Lung (tissue), 12 donors: ENCODE measurements around the gene DEGS1. TPM values are rescaled to one million over a fixed set of nuclear protein-coding genes. Genes with fewer than 3 reads are reported as not detected.
A peak's percentile ranks its signal among the peaks of the same experiment; 100 is the strongest.
"Not testable (repeated sequence)": the region's sequence is repeated elsewhere in the genome, so short reads cannot be mapped to it uniquely, and the experiment has no call there.

Experiments
- ATAC-seq: fragments of 200-7000 bp; cut with Tn5 transposase; one replicate; pipeline ENCODE4 v1.9.1; 2020; ENCODE audit warnings: moderate number of reproducible peaks; ENCODE audit not compliant: insufficient read depth, low FRiP score
- DNase-seq, 3 donors: peaks; one replicate each; pipeline ENCODE4 v3.0.0-alpha.2; 2013 to 2017
- H3K27ac ChIP-seq, 2 donors: one replicate each; pipeline ENCODE4 v1.5.1; 2013; ENCODE audit warnings: mild to moderate bottlenecking in 2 of 2, moderate library complexity in 2 of 2, control low read depth in 1 of 2, inconsistent platforms in 1 of 2, low read depth in 1 of 2, low read length in 1 of 2
- H3K27me3 ChIP-seq, 3 donors: one replicate each; pipeline ENCODE4 v1.5.1; 2013; ENCODE audit warnings: low read length in 2 of 3; ENCODE audit not compliant: control insufficient read depth in 3 of 3, insufficient read depth in 3 of 3
- H3K36me3 ChIP-seq, 4 donors: one replicate each; pipeline ENCODE4 v1.5.1; 2013; ENCODE audit warnings: low read length in 4 of 4, mild to moderate bottlenecking in 1 of 4, moderate library complexity in 1 of 4; ENCODE audit not compliant: control insufficient read depth in 4 of 4, insufficient read depth in 4 of 4
- H3K4me1 ChIP-seq, 5 donors: one replicate each; pipeline ENCODE4 v1.5.1; 2013; ENCODE audit warnings: low read length in 5 of 5, mild to moderate bottlenecking in 2 of 5, moderate library complexity in 1 of 5; ENCODE audit not compliant: control insufficient read depth in 5 of 5, insufficient read depth in 5 of 5
- H3K4me3 ChIP-seq: one replicate; pipeline ENCODE4 v1.5.1; 2013; ENCODE audit warnings: mild to moderate bottlenecking, control low read depth, moderate library complexity
- H3K9ac ChIP-seq, 2 donors: one replicate each; pipeline ENCODE4 v1.5.1; 2013; ENCODE audit warnings: low read length in 2 of 2, control low read depth in 1 of 2; ENCODE audit not compliant: insufficient read depth in 1 of 2
- H3K9me3 ChIP-seq, 4 donors: one replicate each; pipeline ENCODE4 v1.5.1; 2013; ENCODE audit warnings: low read length in 3 of 4, mild to moderate bottlenecking in 1 of 4, moderate library complexity in 1 of 4; ENCODE audit not compliant: control insufficient read depth in 4 of 4, insufficient read depth in 3 of 4
- CTCF ChIP-seq: IDR thresholded peaks from 2 replicates; pipeline ENCODE4 v1.5.1; 2012; ENCODE audit warnings: mild to moderate bottlenecking; ENCODE audit errors: control extremely low read depth, extremely low read depth
- WGBS, 2 donors: extraction: QIAGEN DNeasy Blood & Tissue Kit; methylation state at CpG; one replicate each; pipeline ENCODE4 v1.1.7; 2013; 5-methylcytosine and 5-hydroxymethylcytosine counted together
- polyA plus RNA-seq, 2 donors: library from polyadenylated mRNA; stranded (reverse); fragments of 200-250 nt; gene quantifications; one replicate each; pipeline ENCODE4 v1.2.1, GENCODE V29; 2013
- total RNA-seq, 2 donors: library from RNA; depleted of rRNA in 1 of 2; stranded (reverse); fragments of >200 nt in 1 of 2; gene quantifications; one replicate each; pipeline ENCODE4 v1.2.1, GENCODE V29; 2014 to 2021
- donor health status: control.
- donor health status: control.
- donor health status: Bipolar disorder and iron deficiency.
- donor health status: healthy.
- donor health status: DM: yes; HTN: yes; CAD: no.

The DEGS1 gene
- total and polyA plus RNA-seq, 4 donors, result 41.2 to 69.7 (median 67.2) TPM

GRCh38 chr1:224205438-224205840, 22.4 kb downstream of the DEGS1 start:
- no peaks in the 10 kb centered on the region for H3K27me3 ChIP-seq
- no peak overlapping the region for H3K9ac ChIP-seq
- no peak for TF ChIP-seq CTCF
- H3K4me3 ChIP-seq, result no peak overlapping the region
- ATAC-seq (peak; percentile 38), DNase-seq (peak; percentile 58 to 74 (median 61))
- peaks cover 0 to 24% (median 6%) of the 10 kb centered on the region in 5 donors for H3K4me1 ChIP-seq
- 24 to 26% methylated on average over 4 of the region's 4 CpGs for WGBS, 2 donors
- peaks cover 0 to 2% (median 0%) of the 10 kb centered on the region in 4 donors for H3K9me3 ChIP-seq
- H3K36me3 ChIP-seq, result no peaks in the 10 kb centered on the region
- H3K27ac ChIP-seq, result peak overlapping the region in 1 of 2 donors; percentile 8

- not testable (repeated sequence) for H3K4me3 ChIP-seq, H3K9me3 ChIP-seq, H3K36me3 ChIP-seq, H3K27ac ChIP-seq, H3K9ac ChIP-seq, ATAC-seq, H3K27me3 ChIP-seq
- 78 to 81% methylated on average over 10 of the region's 10 CpGs for WGBS, 2 donors
- peak; percentile 30 to 60 (median 53) for DNase-seq
- H3K4me1 ChIP-seq, result peaks cover 0 to 25% (median 6%) of the 10 kb centered on the region in 5 donors
These were observed 23.0 kb downstream of the DEGS1 start for GRCh38 chr1:224205931-224206538.

- Histone ChIP-seq H3K4me3 (no peak overlapping the region), H3K36me3 (no peaks in the 10 kb centered on the region), H3K9me3 (no peaks in the 10 kb centered on the region), H3K27me3 (no peaks in the 10 kb centered on the region), H3K4me1 (peaks cover 0 to 8% (median 2%) of the 10 kb centered on the region in 5 donors), H3K27ac (no peak overlapping the region), H3K9ac (no peak overlapping the region)
- 69 to 84% methylated on average over 4 of the region's 4 CpGs for WGBS, 2 donors
- DNase-seq (peak; percentile 29 to 72 (median 52)), ATAC-seq (no peak)
- no peak for TF ChIP-seq CTCF
These were observed 28.3 kb downstream of the DEGS1 start for GRCh38 chr1:224211206-224211962.

- TF ChIP-seq CTCF, result no peak
- DNase-seq (no peak), ATAC-seq (no peak)
- no peaks in the 10 kb centered on the region for H3K9me3 ChIP-seq
- peaks cover 0 to 8% (median 2%) of the 10 kb centered on the region in 5 donors for H3K4me1 ChIP-seq
- no peaks in the 10 kb centered on the region for H3K27me3 ChIP-seq
- no peak overlapping the region for H3K4me3 ChIP-seq
- no peak overlapping the region for H3K9ac ChIP-seq
- WGBS, 2 donors, result 91 to 94% methylated on average over 13 of the region's 13 CpGs
- no peak overlapping the region for H3K27ac ChIP-seq
- no peaks in the 10 kb centered on the region for H3K36me3 ChIP-seq
These were observed 29.6 kb downstream of the DEGS1 start for GRCh38 chr1:224212618-224213061.
